GM06990 (cell line): ENCODE results near the gene CYP2W1.

ENCODE experiments used
- DNase-seq: peaks from one replicate; pipeline ENCODE4 v3.0.0-alpha.2; 2011; ENCODE audit not compliant: insufficient read length; ENCODE audit errors: extremely low read depth
- H3K27me3 ChIP-seq: replicated peaks from 2 replicates; pipeline ENCODE4 v1.6.0; 2011; ENCODE audit warnings: low read length; ENCODE audit not compliant: control insufficient read depth, insufficient read depth
- H3K36me3 ChIP-seq: 2 replicates; pipeline ENCODE4 v1.5.1; 2011; ENCODE audit warnings: low read length; ENCODE audit not compliant: control insufficient read depth, insufficient read depth
- H3K4me3 ChIP-seq: replicated peaks from 2 replicates; pipeline ENCODE4 v1.5.1; 2011; ENCODE audit warnings: low read depth, mild to moderate bottlenecking, control low read depth, low read length
- CTCF ChIP-seq: IDR thresholded peaks from 2 replicates; pipeline ENCODE4 v1.5.1; 2011; ENCODE audit warnings: low read length, control low read depth, mild to moderate bottlenecking, inconsistent platforms; ENCODE audit not compliant: insufficient read depth, poor library complexity, severe bottlenecking

The CYP2W1 gene

DNA sequence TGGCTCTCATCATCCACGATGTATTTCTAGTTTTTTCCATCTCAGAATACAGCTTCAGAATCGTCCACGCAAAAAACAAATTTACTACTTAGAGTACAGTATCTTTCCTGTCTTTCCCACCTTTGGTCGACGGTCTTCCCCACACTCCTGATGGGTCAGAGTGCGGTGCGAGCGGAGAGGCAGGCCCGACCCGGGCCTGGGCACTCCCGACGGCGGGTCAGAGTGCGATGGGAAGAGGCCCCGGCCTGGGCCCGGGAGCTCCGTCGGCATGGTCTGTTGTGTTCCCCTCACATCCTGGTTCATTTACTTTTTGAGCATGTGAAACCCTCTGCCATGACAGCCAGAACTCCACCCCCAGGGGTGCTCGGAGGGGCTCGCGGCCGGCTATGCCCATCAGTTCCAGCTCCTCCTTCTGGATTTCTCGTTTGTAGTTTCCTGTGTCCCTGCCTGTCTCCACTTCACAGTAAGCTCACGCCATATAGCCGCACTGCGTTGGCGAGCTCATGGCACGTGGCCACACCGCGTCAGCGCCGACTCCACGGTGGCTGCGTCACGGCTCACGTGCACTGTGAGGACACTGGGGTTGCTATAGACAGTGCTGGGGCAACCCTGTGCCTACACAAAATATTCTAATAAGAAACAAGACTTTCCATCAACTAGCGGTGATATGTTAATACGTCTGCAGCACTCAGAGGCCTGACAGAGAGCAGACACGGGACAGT lies 15.5 kb upstream of the CYP2W1 start:
- Histone ChIP-seq H3K27me3 (no peaks in the 10 kb centered on the region), H3K4me3 (no peak overlapping the region), H3K36me3 (peaks cover 26% of the 10 kb centered on the region)
- DNase-seq: no peak
- no peak for TF ChIP-seq CTCF

GRCh38 chr7:968205-969105 lies 14.5 kb upstream of the CYP2W1 start:
- Histone ChIP-seq H3K4me3 (no peak overlapping the region), H3K27me3 (no peaks in the 10 kb centered on the region), H3K36me3 (peaks cover 26% of the 10 kb centered on the region)
- TF ChIP-seq CTCF: no peak
- no peak for DNase-seq

GRCh38 chr7:969403-969802 lies 13.6 kb upstream of the CYP2W1 start:
- DNase-seq: no peak
- Histone ChIP-seq H3K36me3 (peaks cover 26% of the 10 kb centered on the region), H3K27me3 (no peaks in the 10 kb centered on the region), H3K4me3 (no peak overlapping the region)
- TF ChIP-seq CTCF: no peak

- TF ChIP-seq CTCF: no peak
- H3K36me3 ChIP-seq: peaks cover 26% of the 10 kb centered on the region
Observed at GRCh38 chr7:970744-971143, 12.2 kb upstream of the CYP2W1 start.

GRCh38 chr7:972110-972509 lies 10.9 kb upstream of the CYP2W1 start:
- no peak for TF ChIP-seq CTCF
- Histone ChIP-seq H3K4me3 (no peak overlapping the region), H3K36me3 (peaks cover 25% of the 10 kb centered on the region), H3K27me3 (no peaks in the 10 kb centered on the region)
- DNase-seq: no peak

More at GRCh38 chr7:970744-971143, 12.2 kb upstream of the CYP2W1 start:
- no peak for DNase-seq
- H3K27me3 ChIP-seq: no peaks in the 10 kb centered on the region
- H3K4me3 ChIP-seq: no peak overlapping the region
